Hematopoietic multipotent progenitor cell treated with erythropoietin and hydrocortisone succinate and interleukin-3 and kit ligand, for 8 days (in vitro differentiated cells): ENCODE measurements around the gene MYO1B.

Source experiments
- DNase-seq: peaks from one replicate; pipeline ENCODE4 v3.0.0-alpha.2; 2015

MYO1B gene

DNA sequence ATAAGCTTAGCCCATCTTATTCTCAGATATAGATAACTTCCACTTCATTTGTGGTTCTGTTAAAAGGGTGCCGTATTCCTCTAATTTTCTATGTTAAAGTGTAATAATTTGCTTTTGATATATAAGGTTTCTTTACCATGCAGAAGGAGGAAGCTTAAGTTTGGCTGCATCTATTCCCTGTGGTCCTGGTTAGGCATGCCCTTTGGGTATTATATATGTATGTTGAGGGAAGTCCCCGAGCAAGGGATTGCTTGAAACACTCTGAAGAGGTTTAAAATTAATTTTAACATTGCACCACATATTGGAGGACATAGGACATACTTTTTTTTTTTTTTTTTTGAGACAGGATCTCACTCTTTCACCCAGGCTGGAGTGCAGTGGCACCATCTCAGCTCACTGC is 16.9 kb upstream of the MYO1B start:
- no peak for DNase-seq

DNA sequence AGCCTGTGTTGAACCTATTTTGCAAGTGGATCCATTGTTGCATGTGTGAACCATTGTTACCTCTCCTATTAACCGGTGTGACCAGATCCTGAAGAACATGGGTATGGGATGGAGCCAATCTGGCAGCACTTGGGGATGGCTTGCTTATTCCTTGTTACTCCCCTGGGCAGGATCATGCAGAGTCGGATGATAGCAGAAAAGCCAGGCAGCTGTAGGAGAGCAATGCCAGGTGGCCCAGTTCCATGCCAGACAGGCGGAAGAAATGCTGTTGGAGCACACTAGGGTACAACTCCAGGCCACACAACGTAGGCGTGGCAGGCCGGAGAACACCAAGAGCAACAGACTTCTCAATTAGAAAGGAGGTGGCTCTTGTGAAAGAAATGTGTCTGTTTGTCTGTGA is 16.3 kb upstream of the MYO1B start:
- DNase-seq = no peak

GRCh38 chr2:191230174-191230573 is 15.0 kb upstream of the MYO1B start:
- DNase-seq = no peak

- DNase-seq = no peak
Observed at GRCh38 chr2:191231995-191232394, 13.2 kb upstream of the MYO1B start.

GRCh38 chr2:191233533-191233932 is 11.7 kb upstream of the MYO1B start:
- no peak for DNase-seq

DNA sequence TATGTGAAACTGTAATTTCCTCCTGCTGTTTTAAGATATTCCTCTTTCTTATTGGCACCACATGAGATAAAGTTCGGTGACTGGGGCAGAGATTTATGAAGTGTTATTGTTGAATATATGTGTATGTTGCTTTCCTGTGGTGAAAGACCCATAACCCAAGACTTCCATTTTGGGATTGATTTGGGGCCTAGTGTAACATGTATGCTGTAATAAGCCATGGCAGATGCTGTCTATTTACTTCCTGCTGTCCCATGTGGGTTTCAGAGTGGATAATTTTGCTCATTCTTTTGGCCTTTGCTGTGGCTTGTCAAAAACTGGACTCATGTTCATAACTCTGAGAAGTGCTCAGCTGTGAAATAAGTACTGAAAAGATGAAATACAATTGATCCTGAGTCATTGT is 10.8 kb upstream of the MYO1B start:
- DNase-seq = no peak

GRCh38 chr2:191240871-191241270 is 4.3 kb upstream of the MYO1B start:
- DNase-seq = no peak

- no peak for DNase-seq
Observed at GRCh38 chr2:191241418-191241817, 3.8 kb upstream of the MYO1B start.

GRCh38 chr2:191243154-191243553 is 2.0 kb upstream of the MYO1B start:
- DNase-seq = no peak

GRCh38 chr2:191244350-191244749 is 854 bp upstream of the MYO1B start:
- DNase-seq = no peak

- no peak for DNase-seq
Observed at GRCh38 chr2:191245869-191246531, 796 bp downstream of the MYO1B start.

DNA sequence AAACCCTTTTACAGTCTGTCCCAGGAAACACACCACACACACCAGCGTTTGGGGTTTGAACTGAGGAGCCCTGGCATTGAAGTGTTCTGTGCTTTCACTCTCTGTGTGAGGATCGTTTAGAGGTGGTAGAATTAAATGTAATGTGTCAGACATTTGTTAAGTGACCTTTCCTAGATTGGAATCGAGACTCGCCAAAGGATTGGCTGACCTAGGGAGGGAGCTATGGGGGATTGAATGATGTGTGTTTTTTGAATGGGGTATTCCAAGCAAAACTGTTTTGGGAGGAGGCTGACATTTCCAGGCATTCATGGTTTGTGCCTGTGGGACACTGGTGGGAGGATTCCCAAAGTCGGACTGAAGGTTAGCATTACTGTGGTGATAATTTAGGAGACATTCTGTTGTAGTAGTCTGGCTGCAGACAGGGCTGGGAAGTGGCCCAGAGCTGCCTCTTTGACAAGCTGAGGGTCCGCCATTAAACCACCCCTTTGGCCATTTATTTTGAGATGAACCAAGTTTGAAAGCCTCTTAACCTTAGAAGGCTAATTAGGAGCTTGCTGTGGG is 1.7 kb downstream of the MYO1B start:
- DNase-seq = no peak

GRCh38 chr2:191247381-191248057 is 2.3 kb downstream of the MYO1B start:
- no peak for DNase-seq

DNA sequence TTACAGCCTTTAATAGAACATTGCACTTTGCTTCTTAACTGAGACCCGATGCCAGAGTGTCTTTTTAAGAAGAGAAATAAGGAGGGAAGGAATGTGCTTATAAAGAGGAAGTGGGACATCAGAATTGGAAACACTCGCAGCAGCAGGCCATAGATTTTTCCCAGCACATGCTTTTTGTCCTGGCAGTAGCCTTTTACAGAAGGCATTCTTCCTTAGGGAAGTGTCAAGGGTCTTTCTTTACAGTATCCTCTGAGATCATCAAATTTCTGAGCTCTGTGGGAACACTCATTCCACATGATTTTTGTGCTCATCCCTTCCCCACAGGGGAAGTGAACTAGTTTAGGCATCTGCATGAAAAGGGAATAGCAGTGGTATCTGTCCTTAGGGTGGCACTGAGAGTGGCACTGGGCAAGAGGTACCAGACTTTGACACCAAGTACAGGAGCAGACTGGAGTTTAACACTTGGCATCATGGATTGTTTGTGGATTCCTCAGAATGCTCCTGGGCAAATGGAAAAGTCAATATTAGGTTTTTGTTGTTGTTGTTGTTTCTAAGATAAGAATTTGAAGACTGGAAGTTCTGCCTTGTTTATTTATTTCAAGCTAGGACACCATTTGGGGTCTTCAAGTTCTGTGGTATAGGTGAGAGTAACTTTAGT is 4.1 kb downstream of the MYO1B start:
- DNase-seq = no peak

GRCh38 chr2:191250400-191250799 is 5.2 kb downstream of the MYO1B start:
- DNase-seq = no peak

DNA sequence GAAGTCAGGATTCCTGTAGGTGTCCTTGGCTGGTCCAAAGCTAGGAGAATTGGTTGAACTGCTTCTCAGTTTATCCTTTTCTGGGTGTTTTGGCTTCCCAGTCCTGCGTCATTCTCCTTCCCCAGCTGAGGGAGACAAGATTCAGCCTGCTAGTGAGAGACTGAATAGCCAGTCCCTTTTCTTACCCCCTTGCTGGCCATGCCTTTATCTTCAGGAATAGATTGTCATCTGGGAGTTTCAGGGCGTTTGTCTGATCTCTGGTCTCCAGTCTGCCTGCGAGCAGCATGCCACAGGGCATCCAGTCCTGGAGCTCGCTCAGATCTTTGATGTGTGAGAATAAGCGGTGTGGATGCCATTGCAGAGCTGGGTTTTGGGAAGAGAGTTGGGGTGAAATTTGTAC is 5.8 kb downstream of the MYO1B start:
- no peak for DNase-seq

DNA sequence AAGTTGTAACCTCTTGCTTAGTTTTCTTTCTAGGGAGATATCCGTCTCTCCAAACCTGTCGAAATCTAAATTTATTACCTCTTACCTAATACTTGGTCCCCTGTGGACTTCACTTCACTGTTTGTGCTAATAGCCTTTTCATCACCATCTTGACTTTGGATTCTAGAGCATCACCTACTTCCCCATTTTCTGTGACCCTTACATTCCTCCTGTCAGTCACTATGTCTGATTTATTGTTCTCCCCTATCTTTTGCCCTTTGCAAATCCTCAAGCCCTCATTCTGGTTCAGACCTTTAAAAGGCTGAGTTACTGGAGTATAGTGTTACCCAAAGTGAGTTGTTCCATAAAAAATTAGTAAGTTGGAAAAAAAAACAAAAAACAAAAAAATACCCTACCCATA is 7.5 kb downstream of the MYO1B start:
- DNase-seq = no peak

DNA sequence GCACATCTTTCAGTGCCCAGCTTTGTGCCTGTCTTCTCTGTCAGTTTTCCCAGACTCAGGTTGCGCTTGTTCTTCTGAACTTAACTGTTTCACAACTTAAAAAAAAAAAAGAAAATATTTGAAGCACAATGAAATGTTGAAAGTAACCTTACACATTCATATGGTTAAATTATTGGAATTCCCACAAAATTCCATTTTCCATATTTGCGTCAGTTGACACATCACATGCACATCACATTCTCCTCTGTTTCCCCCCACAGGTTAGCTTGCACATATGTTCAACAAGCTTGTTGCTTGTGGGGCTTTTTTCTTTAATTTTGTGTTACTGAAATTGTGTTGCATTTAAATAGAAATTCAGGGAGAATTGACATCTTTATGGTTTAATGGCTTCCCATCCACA is 8.3 kb downstream of the MYO1B start:
- DNase-seq = no peak

- DNase-seq = no peak
Observed at GRCh38 chr2:191255271-191255670, 10.1 kb downstream of the MYO1B start.

GRCh38 chr2:191255756-191256312 is 10.6 kb downstream of the MYO1B start:
- DNase-seq = no peak

- DNase-seq = no peak
Observed at GRCh38 chr2:191257934-191258333, 12.7 kb downstream of the MYO1B start.

DNA sequence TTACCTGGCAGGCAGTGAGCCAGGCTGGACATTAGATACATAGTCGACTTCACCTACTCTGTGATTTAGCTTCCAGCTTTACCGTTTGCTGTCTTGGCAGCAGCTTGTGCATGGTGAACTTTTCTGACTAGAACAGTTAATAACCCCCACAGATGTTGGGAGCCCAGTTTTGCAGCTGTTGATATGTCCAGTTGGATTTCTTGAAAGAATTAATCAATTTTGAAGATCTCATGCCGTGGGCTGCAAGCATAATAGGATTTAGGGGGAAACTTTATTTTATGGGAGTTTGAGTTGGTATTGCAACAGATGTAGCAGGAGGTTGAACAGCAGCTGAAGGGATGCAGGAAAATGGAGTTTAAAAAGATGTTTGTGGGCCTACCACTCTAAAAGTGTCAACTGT is 13.8 kb downstream of the MYO1B start:
- no peak for DNase-seq

DNA sequence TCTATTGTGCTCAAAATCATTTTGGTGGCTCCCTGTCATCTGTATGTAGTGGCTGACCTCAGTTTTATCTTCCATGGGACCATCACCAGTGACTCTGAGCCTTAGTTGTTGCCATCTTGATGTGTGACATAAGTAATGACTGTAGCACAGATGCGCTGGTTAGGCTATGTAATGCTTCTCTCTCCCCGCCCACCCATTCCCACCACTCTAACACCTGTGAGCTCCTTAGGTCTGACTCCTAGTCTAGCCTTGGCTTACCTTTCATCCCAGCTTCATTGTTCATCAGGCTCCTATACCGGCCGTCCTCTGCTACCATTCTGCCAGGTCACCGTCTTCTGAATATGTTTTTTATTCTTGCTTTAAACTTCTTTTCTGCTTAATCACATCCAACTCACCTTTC is 17.2 kb downstream of the MYO1B start:
- DNase-seq = no peak

DNA sequence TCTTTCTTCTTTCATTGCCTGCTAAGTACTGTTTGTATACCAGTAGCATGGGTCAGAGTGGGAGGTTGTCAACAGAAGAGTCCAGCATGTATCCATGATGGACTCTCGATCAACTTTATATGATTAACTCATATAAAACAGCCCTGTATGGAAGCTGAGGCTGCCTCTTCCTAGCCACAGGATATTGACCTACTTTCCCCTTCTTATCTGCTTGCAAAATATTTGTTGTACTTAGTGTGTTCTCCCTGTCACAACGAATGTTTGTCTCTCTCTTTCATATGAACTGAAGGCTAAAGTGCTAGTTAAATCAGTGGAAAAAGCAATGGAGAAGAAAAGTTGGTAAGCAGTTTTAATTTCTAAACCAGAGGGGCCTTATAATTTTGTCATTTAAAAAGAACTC is 17.8 kb downstream of the MYO1B start:
- DNase-seq = no peak
